ENCODE results near the gene LRP1B. TPM values are rescaled to one million over a fixed set of nuclear protein-coding genes. Genes with fewer than 3 reads are reported as not detected.

LRP1B gene
- polyA plus RNA-seq, 1 of the 3 experiments (the other 2 are of a cell fraction): 0.28 TPM

DNA sequence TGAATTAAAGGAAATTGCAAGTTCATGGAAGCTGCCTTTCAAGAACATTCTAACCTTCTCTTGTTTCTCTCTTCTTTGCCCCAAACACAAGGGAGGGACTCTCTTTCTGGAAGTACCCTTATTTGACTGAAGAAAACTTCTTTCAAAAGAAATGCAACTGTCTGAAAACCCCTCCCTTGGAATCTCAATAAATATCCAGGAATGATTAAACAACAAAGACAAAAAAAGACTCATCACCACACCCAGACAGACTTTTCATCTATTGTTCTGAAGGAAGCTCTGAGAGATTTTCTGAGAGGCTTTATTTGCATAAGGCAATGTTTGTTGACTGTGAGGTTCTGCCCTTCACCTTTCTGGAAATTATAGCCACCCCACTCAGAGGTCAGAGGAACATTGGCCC lies 1260.9 kb downstream of the LRP1B start:
- H3K36me3 ChIP-seq (replicated peaks in 1 of 2; ENCODE audit: control insufficient read depth in 1 of 2, insufficient read depth in 2 of 2, low read length in 1 of 2): peaks cover 0 to 5% of the 10 kb centered on the region in 2 experiments
- H3K9ac ChIP-seq: no peak overlapping the region
- no peaks in the 10 kb centered on the region for H3K79me2 ChIP-seq (ENCODE audit: insufficient read depth)
- H3K9me2 ChIP-seq: no peaks in the 10 kb centered on the region; the same call in 1 of the 2 replicates
- H3K4me2 ChIP-seq: no peak overlapping the region
- DNase-seq: no peak
- no peak overlapping the region for H3K27ac ChIP-seq (ENCODE audit: low read depth in 2 of 2, low read length in 1 of 2)
- ChIA-PET CTCF (no interaction called here), POLR2A (no interaction called here)
- no peaks in the 10 kb centered on the region for H3K4me1 ChIP-seq (ENCODE audit: control insufficient read depth in 1 of 2, insufficient read depth in 2 of 2, low read depth in 1 of 2, low read length in 1 of 2)
- H3K4me3 ChIP-seq (ENCODE audit: low read depth in 2 of 2, low read length in 1 of 2): no peak overlapping the region
- peaks cover 14% of the 10 kb centered on the region for H3K9me3 ChIP-seq
- TF ChIP-seq SIN3A (IDR thresholded peaks at IDR 0.05; ENCODE audit: borderline replicate concordance, low read depth, low read length) (no peak), TCF12 (IDR thresholded peaks at IDR 0.05) (no peak), RXRA (IDR thresholded peaks at IDR 0.05; ENCODE audit: borderline replicate concordance, low read depth) (no peak), RFX5 (IDR thresholded peaks at IDR 0.05; ENCODE audit: low read length) (no peak), ZBTB33 (IDR thresholded peaks at IDR 0.05; ENCODE audit: borderline replicate concordance, low read depth) (no peak), SMC3 (IDR thresholded peaks at IDR 0.05; ENCODE audit: low read depth, low read length) (no peak), POLR2AphosphoS5 (IDR thresholded peaks at IDR 0.05; ENCODE audit: low read depth, low read length) (no peak)
- TF ChIP-seq, protein P1, sequence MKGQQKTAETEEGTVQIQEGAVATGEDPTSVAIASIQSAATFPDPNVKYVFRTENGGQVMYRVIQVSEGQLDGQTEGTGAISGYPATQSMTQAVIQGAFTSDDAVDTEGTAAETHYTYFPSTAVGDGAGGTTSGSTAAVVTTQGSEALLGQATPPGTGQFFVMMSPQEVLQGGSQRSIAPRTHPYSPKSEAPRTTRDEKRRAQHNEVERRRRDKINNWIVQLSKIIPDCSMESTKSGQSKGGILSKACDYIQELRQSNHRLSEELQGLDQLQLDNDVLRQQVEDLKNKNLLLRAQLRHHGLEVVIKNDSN (IDR thresholded peaks at IDR 0.05; ENCODE audit: borderline replicate concordance, low read depth): no peak
- H3F3A ChIP-seq (replicated peaks; ENCODE audit: insufficient read depth): no peaks in the 10 kb centered on the region
- H4K20me1 ChIP-seq (ENCODE audit: insufficient read depth): no peaks in the 10 kb centered on the region
- H3K27me3 ChIP-seq (ENCODE audit: insufficient read depth): no peaks in the 10 kb centered on the region
- no peak overlapping the region for H2AFZ ChIP-seq (ENCODE audit: low read depth)

DNA sequence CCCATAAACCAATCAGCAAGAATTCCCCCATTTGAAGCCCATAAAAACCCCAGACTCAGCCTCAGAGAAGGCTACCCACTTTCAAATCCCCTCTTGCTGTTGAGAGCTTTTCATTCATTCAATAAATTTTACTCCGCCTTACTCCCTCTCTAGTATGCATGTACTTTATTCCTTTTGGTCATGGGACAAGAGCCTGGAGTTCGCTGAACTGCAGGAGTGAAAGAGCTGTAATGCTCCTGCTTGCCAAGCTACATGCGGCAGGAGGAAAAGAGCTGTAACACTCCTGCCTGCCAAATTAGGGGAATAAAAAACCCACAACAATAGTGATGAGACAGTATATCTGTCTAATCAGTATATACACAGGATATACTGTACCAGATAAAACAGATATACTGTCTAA lies 1261.7 kb downstream of the LRP1B start:
- no peak overlapping the region for H3K27ac ChIP-seq (ENCODE audit: low read depth in 2 of 2, low read length in 1 of 2)
- no peaks in the 10 kb centered on the region for H3F3A ChIP-seq (replicated peaks; ENCODE audit: insufficient read depth)
- CTCF ChIA-PET: no interaction called here
- no peaks in the 10 kb centered on the region for H3K36me3 ChIP-seq (replicated peaks in 1 of 2; ENCODE audit: control insufficient read depth in 1 of 2, insufficient read depth in 2 of 2, low read length in 1 of 2)
- peaks cover 7% of the 10 kb centered on the region for H3K9me3 ChIP-seq
- H3K4me3 ChIP-seq (ENCODE audit: low read depth in 2 of 2, low read length in 1 of 2): no peak overlapping the region
- no peak for DNase-seq
- H3K9me2 ChIP-seq: no peaks in the 10 kb centered on the region; the same call in 1 of the 2 replicates
- no peaks in the 10 kb centered on the region for H3K27me3 ChIP-seq (ENCODE audit: insufficient read depth)
- H4K20me1 ChIP-seq (ENCODE audit: insufficient read depth): no peaks in the 10 kb centered on the region
- no peak overlapping the region for H3K9ac ChIP-seq
- H3K4me2 ChIP-seq: no peak overlapping the region
- no peaks in the 10 kb centered on the region for H3K4me1 ChIP-seq (ENCODE audit: control insufficient read depth in 1 of 2, insufficient read depth in 2 of 2, low read depth in 1 of 2, low read length in 1 of 2)
- H2AFZ ChIP-seq (ENCODE audit: low read depth): no peak overlapping the region
- POLR2A ChIA-PET: no interaction called here
- 71% methylated on average over 3 of the region's 3 CpGs for WGBS (ENCODE audit: low lambda C conversion rate)
- H3K79me2 ChIP-seq (ENCODE audit: insufficient read depth): no peaks in the 10 kb centered on the region
- TF ChIP-seq, protein P2, sequence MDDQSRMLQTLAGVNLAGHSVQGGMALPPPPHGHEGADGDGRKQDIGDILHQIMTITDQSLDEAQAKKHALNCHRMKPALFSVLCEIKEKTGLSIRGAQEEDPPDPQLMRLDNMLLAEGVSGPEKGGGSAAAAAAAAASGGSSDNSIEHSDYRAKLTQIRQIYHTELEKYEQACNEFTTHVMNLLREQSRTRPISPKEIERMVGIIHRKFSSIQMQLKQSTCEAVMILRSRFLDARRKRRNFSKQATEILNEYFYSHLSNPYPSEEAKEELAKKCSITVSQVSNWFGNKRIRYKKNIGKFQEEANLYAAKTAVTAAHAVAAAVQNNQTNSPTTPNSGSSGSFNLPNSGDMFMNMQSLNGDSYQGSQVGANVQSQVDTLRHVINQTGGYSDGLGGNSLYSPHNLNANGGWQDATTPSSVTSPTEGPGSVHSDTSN (IDR thresholded peaks at IDR 0.05): no peak
- TF ChIP-seq POLR2AphosphoS5 (IDR thresholded peaks at IDR 0.05; ENCODE audit: low read depth, low read length) (no peak), NFIC (IDR thresholded peaks at IDR 0.05; ENCODE audit: borderline replicate concordance) (no peak), MEF2A (IDR thresholded peaks at IDR 0.05; ENCODE audit: borderline replicate concordance, low read depth) (no peak), ELF1 (IDR thresholded peaks at IDR 0.05) (no peak), NRF1 (IDR thresholded peaks at IDR 0.05; ENCODE audit: low read depth, low read length) (no peak), EP300 (IDR thresholded peaks at IDR 0.05; ENCODE audit: borderline replicate concordance in 1 of 2, low read depth in 1 of 2, low read length in 1 of 2) (no peak), TAF1 (IDR thresholded peaks at IDR 0.05; ENCODE audit: borderline replicate concordance, low read depth, low read length) (no peak), REST (IDR thresholded peaks at IDR 0.05; ENCODE audit: low read depth, low read length) (no peak), SMC3 (IDR thresholded peaks at IDR 0.05; ENCODE audit: low read depth, low read length) (no peak), ZBTB33 (IDR thresholded peaks at IDR 0.05; ENCODE audit: borderline replicate concordance, low read depth) (no peak), SIN3A (IDR thresholded peaks at IDR 0.05; ENCODE audit: borderline replicate concordance, low read depth, low read length) (no peak), TEAD4 (IDR thresholded peaks at IDR 0.05; ENCODE audit: borderline replicate concordance, insufficient read depth) (no peak)
